Mesodermal cell (in vitro differentiated cells): ENCODE data around the gene IRS4.

ENCODE experiments used
- H3K27ac ChIP-seq: 2 replicates; pipeline ENCODE4 v1.7.0; 2013; ENCODE audit warnings: mild to moderate bottlenecking, low read depth, low read length, moderate library complexity; ENCODE audit not compliant: severe bottlenecking
- H3K36me3 ChIP-seq: 2 replicates; pipeline ENCODE4 v1.7.1; 2013; ENCODE audit warnings: mild to moderate bottlenecking, low read length, moderate library complexity; ENCODE audit not compliant: control insufficient read depth, insufficient read depth
- H3K4me1 ChIP-seq: one replicate; pipeline ENCODE4 v1.7.1; 2013; ENCODE audit warnings: mild to moderate bottlenecking, low read length; ENCODE audit not compliant: insufficient read depth, control insufficient read depth, poor library complexity, severe bottlenecking
- H3K4me3 ChIP-seq: 2 replicates; pipeline ENCODE4 v1.7.0; 2013; ENCODE audit warnings: low read length, control low read depth, mild to moderate bottlenecking; ENCODE audit not compliant: insufficient read depth, poor library complexity, severe bottlenecking; ENCODE audit errors: extremely low read depth
- H3K9me3 ChIP-seq: 2 replicates; pipeline ENCODE4 v1.7.1; 2013; ENCODE audit warnings: mild to moderate bottlenecking, low read length, moderate library complexity; ENCODE audit not compliant: control insufficient read depth
- WGBS, 2 experiments: methylation state at CpG; one replicate each; pipeline ENCODE4 v1.1.5; 2013; ENCODE audit warnings: missing lambda C conversion rate in 2 of 2; ENCODE audit not compliant: insufficient coverage in 2 of 2; 5-methylcytosine and 5-hydroxymethylcytosine counted together

IRS4 gene

DNA sequence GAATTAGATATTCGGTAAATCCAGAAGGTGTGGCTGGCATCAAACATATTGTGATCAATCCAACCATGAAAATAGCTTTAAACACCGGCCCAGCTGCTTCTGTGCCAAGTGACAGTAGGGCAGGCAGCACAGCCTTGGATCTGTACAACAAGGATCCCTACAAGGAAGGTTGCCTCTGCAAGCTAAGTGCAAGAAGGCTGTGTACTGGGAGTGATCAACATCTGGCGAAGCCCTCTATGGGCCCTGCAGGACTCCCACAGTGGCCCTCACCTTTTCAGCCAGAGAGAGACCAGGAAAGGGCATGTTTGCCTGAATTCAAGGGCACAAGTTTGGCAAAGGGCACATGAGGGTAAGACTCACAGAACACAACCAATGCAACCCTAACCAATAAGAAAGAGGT lies 9.6 kb downstream of the IRS4 start:
- H3K4me1 ChIP-seq = peaks cover 2% of the 10 kb centered on the region

DNA sequence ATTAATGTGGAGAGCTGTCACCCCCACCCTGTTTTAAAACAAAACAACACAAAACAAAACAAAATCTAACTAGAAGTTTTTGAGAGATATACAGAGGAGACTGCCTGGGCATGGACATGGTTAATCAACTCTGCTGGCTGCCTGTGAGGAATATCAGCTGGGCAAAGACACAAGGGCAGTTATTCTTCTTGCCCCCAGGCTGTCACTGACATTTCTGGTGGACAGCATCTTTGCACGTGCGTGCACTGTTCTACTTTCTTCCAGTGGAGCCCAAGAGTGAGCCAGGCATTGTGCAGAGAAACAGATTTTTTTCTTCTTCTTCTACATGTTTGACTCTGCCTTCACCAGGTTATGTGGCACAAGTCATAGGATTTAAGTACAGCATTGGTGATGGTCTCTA lies 13.8 kb downstream of the IRS4 start:
- H3K9me3 ChIP-seq = no peaks in the 10 kb centered on the region
- H3K36me3 ChIP-seq = no peaks in the 10 kb centered on the region
- H3K4me1 ChIP-seq = no peaks in the 10 kb centered on the region
- H3K27ac ChIP-seq = no peak overlapping the region
- H3K4me3 ChIP-seq = no peak overlapping the region
- WGBS, 2 experiments = 100% methylated on average over 2 of the region's 2 CpGs; no CpG with 5 or more reads in 1 of the 2 experiments

More for the DNA sequence above, 9.6 kb downstream of the IRS4 start:
- 83 to 100% methylated on average over 1 to 2 of the region's 3 CpGs for WGBS, 2 experiments
- no peak overlapping the region for H3K27ac ChIP-seq
- H3K4me3 ChIP-seq = no peak overlapping the region
- H3K9me3 ChIP-seq = no peaks in the 10 kb centered on the region
- no peaks in the 10 kb centered on the region for H3K36me3 ChIP-seq

DNA sequence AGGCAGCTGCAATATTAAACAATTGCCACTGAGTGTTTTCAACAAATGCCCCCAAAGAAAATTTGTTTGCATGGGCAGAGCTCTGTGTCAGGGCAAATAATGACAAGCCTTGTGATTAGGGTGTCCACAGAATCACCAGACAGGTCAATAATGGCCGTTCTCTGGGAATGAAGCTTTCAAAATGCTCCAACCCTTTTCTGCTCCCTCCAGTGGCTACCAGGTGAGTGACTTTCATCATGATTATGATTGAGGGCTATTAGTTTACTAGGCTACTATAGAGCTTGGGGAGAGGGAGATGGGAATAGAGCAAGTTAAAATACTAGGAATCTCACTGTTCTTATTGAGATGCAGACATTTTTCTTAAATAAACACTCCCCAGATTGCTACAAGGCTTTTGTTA lies 23.5 kb downstream of the IRS4 start:
- WGBS, 2 experiments = no CpG with 5 or more reads among the region's 1 CpG
- H3K9me3 ChIP-seq = peaks cover 4% of the 10 kb centered on the region
- H3K4me1 ChIP-seq = no peaks in the 10 kb centered on the region
- no peaks in the 10 kb centered on the region for H3K36me3 ChIP-seq
- no peak overlapping the region for H3K4me3 ChIP-seq
- H3K27ac ChIP-seq = no peak overlapping the region

DNA sequence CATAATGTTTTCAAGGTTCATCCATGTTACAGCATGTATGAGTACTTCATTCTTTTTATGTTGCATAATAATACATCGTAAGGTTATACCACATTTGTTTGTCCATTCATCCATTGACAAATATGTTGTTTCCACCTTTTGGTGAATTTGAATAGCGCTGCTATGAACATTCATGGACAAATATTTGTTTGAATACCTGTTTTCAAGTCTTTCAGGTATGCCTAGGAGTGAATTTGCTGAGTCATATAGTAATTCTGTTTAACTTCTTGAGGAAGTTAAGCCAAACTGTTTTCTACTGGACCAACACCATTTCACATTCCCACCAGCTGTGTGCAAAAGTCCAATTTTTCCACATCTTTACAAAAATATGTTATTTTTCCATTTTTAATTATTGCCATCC lies 31.5 kb downstream of the IRS4 start:
- no peak overlapping the region for H3K4me3 ChIP-seq
- H3K27ac ChIP-seq = no peak overlapping the region
- no peaks in the 10 kb centered on the region for H3K4me1 ChIP-seq
- WGBS, 2 experiments = no CpG with 5 or more reads among the region's 2 CpGs
- H3K36me3 ChIP-seq = no peaks in the 10 kb centered on the region
- H3K9me3 ChIP-seq = no peaks in the 10 kb centered on the region

DNA sequence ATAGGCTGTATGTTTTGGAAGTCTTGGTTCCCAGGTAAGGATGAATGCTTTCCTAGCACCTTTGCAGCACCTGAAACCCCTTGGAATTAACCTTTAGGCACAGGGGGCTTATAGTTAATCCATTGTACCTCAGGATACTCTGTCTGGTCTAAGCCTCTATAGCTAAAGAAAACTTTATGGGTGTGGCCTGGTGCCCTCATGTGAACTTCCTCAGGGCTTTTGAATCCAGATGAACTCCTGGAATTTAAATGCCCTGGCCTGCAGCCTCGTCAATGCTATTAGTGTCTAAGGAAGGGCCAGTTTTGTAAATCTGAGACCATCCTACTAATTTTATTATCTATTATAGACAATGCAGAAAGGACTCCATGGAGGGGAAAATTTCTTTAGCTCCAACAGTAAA lies 33.8 kb downstream of the IRS4 start:
- Histone ChIP-seq H3K36me3 (no peaks in the 10 kb centered on the region), H3K4me3 (no peak overlapping the region), H3K4me1 (no peaks in the 10 kb centered on the region), H3K27ac (no peak overlapping the region), H3K9me3 (no peaks in the 10 kb centered on the region)
- no CpG with 5 or more reads among the region's 1 CpG for WGBS, 2 experiments

DNA sequence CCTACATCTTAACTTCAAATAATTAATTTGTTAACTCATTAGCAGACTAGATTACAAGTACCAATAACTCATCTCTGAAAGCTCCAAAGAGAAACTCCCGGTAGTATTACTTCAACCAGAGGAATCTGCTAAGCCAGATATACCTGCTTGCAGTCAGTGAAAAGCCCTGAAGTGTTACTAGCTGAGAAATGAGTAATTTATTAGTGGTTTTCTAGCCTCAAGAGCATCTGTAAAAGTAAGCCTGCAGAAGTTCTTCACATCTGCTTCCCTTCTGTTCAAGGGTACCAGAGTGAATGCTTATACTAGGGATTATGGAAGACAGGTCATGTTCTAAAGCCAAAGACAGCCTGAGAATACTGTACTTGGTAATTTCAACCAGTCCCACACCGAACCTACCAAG lies 34.7 kb downstream of the IRS4 start:
- H3K4me1 ChIP-seq = no peaks in the 10 kb centered on the region
- H3K4me3 ChIP-seq = no peak overlapping the region
- no peaks in the 10 kb centered on the region for H3K36me3 ChIP-seq
- no peaks in the 10 kb centered on the region for H3K9me3 ChIP-seq
- no peak overlapping the region for H3K27ac ChIP-seq
- WGBS, 2 experiments = 80% methylated on average over 1 of the region's 2 CpGs; no CpG with 5 or more reads in 1 of the 2 experiments

DNA sequence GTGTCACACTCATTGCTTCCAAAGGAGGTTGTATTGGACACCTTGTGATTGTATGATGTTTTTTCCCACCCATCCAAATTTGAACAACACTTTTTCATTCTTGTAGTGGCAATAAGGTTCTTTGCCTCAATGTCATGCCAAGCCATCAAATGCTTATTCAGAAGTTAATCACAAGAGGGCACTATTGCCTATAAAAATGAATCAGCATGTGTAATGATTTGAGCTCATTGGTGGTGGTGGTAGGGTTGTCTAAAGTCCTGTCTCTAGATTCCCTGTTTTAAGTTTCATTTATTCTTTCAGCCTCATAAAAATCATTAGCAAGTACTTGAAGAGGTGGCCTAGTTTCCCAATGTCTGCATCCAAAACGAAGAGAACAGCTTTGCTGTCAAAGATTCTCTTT lies 37.0 kb downstream of the IRS4 start:
- Histone ChIP-seq H3K4me1 (no peaks in the 10 kb centered on the region), H3K4me3 (no peak overlapping the region), H3K36me3 (peaks cover 9% of the 10 kb centered on the region), H3K9me3 (no peaks in the 10 kb centered on the region), H3K27ac (no peak overlapping the region)
- WGBS, 2 experiments = no CpG with 5 or more reads among the region's 1 CpG

DNA sequence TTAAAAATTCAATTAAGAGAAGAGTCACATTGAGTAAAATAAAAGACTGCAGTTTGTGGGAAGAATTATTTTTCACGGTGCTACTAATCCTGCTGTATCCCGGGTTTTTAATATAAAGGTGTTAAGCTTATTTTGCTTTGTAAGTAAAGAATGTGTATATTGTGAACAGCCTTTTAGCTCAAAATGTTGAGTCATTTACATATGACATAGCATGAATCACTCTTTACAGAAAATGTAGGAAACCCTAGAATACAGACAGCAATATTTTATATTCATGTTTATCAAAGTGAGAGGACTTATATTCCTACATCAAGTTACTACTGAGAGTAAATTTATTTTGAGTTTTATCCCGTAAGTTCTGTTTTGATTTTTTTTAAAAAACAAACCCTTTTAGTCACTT lies 39.7 kb downstream of the IRS4 start:
- Histone ChIP-seq H3K4me1 (no peaks in the 10 kb centered on the region), H3K27ac (no peak overlapping the region), H3K9me3 (no peaks in the 10 kb centered on the region), H3K36me3 (peaks cover 13% of the 10 kb centered on the region), H3K4me3 (no peak overlapping the region)
- WGBS, 2 experiments = no CpG with 5 or more reads among the region's 3 CpGs
